HG03457 (cell line): ENCODE measurements around the gene SLC6A3.
"Not testable (repeated sequence)": the region's sequence is repeated elsewhere in the genome, so short reads cannot be mapped to it uniquely, and the experiment has no call there.

Experiments
- ATAC-seq: cut with Tn5 transposase; IDR thresholded peaks from one replicate; pipeline ENCODE4 v1.9.1; 2021; ENCODE audit warnings: moderate number of reproducible peaks; ENCODE audit not compliant: unreplicated experiment

SLC6A3 gene

GRCh38 chr5:1465117-1465516 is 19.9 kb upstream of the SLC6A3 start:
- ATAC-seq = no peak

DNA sequence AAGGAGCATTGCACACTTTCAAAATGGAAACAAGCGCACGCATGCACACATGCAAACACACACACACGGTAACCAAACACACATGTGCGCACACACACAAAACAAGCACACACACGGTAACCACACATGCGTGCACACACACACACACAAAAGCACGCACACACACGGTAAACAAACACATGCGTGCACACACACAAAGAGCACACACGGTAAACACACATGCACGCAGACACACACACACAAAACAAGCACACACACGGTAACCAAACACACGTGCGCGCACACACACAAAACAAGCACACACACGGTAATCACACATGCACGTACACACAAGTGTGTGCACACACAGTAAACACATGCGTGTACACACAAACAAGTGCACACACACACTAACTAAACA is 19.3 kb upstream of the SLC6A3 start:
- ATAC-seq = no peak

GRCh38 chr5:1464096-1464446 is 18.8 kb upstream of the SLC6A3 start:
- ATAC-seq = no peak

GRCh38 chr5:1463326-1464095 is 18.3 kb upstream of the SLC6A3 start:
- no peak for ATAC-seq

DNA sequence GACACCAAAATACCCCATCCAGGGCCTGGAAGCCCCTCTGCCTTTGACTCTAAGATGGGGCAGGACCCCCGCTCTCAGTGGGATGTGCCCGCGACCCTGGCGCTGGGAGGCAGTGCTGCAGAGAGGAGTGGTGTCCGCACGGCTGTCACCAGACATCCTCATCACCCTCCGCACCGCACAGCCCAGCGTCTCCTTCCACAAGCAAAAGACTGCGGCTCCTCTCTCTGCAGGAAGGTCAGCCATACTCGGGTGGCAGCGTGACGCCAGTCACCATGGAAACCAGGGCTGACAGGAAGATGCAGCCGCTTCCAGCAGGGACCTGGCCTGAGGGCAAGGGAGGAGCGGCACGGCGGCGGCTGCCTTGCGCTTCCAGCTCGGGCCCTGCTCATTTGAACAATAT is 17.1 kb upstream of the SLC6A3 start:
- no peak for ATAC-seq

DNA sequence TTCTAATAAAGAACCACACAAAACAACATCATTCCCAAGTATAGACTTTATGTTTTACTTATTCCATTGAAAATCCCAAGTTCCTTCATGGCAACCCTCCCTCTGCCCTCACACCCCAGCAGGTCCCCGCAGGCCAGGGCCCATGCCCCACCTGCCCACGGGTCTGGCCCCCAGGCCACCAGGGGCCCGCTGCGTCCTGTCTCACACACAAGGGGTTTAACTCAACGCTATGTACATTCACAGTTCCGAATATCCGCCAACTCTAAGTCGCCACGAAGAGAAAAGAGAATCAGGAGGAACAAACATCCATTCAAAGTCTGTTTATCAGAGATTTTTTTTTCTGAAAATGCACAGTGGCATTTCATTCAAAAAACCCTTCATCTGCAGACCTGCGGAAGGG is 16.2 kb upstream of the SLC6A3 start:
- ATAC-seq = no peak

- ATAC-seq = no peak
Measured at GRCh38 chr5:1460054-1460682, 14.9 kb upstream of the SLC6A3 start.

DNA sequence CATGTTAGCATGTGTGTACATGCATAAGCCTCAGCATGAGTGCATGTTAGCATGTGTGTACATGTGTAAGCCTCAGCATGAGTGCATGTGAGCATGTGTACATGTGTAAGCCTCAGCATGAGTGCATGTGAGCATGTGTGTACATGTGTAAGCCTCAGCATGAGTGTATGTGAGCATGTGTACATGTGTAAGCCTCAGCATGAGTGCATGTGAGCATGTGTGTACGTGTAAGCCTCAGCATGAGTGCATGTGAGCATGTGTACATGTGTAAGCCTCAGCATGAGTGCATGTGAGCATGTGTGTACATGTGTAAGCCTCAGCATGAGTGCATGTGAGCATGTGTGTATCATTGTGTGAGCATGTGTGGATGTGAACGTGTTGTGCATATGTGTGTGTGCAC is 14.2 kb upstream of the SLC6A3 start:
- not testable (repeated sequence) for ATAC-seq

GRCh38 chr5:1456110-1456881 is 11.1 kb upstream of the SLC6A3 start:
- not testable (repeated sequence) for ATAC-seq

GRCh38 chr5:1453613-1454012 is 8.4 kb upstream of the SLC6A3 start:
- no peak for ATAC-seq

DNA sequence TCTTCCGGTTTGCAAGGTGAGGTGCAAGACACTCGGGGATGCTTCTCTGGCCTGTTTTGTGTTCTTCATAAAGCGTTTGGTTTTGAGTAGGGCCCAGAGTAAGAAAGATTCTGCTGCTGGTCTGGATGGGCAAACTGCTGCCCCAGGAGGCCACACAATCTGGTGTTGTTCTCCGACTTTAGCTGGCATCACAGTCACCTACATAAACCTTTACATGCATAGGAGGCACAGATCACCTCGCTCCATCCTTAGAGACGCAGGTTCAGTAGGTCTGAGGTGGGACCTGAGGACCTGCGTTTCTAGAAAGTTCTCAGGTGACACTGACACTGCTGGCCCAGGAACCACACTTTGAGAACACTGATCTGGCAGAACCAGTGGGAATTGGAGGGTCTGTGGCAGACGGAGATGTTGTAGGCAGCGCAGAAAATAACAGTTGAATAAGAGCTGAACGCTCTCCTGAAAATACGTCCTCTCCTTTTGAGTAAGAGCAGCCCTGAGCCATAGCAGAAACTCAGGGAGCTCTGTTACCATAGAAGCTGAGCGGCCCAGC is 3.9 kb upstream of the SLC6A3 start:
- ATAC-seq = no peak

DNA sequence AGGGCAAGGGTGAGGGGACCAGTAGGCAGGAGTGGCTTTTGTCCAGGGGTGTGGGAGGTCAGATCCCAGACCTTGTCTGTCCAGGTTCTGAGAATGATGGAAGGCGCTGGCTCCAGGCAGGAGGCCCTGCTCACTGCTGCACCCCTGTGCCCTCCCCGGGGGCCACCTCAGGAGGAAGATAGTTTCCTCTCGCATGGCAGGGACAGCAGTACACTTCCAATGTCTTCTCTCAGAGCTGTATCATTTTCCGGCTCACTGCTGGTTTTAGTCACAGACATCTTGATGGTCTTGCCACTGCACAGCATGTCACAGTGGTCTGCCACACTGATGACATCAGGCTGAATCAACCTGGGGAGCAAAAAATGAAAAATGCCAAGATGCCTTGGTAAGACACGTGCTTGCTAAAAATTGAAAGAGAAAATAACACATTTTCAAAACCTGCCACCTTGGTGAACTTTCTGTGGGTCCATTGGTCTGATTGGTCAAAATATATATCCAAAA is 3.3 kb upstream of the SLC6A3 start:
- no peak for ATAC-seq

DNA sequence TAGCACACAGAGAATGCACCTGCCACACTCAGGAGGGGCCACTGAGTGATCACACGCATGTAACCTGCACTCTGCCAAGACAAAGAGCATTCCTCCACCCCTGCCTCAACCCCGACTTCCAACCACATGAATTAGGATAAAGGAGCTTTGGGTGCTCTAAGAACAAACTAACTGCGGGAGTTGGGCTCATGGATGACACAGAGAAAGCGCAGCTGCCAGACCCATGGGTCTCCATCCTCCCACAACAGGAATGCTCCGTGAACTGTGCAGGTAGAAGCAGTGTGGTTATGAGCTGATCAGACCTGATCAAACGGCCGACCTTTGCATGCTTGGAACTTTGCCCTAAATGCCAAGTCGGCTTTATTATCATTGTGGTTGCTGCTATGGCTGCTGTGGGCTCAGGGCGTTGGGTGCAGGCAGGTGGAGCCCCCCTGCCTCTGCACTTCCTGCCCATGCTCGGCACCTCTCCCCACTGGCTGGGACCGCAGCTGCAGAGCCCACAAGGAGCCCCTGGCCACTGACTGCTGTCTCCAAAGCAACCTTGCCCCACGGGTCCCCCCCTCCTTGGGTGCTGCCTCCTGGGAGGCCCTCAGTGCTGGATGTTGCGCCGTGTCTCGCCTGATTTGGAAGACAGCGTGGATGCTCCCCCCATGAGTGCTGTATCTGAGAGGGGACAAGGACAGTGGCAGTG is 2.6 kb upstream of the SLC6A3 start:
- ATAC-seq = no peak

- ATAC-seq = no peak
Measured at GRCh38 chr5:1446602-1447343, 1.5 kb upstream of the SLC6A3 start.

DNA sequence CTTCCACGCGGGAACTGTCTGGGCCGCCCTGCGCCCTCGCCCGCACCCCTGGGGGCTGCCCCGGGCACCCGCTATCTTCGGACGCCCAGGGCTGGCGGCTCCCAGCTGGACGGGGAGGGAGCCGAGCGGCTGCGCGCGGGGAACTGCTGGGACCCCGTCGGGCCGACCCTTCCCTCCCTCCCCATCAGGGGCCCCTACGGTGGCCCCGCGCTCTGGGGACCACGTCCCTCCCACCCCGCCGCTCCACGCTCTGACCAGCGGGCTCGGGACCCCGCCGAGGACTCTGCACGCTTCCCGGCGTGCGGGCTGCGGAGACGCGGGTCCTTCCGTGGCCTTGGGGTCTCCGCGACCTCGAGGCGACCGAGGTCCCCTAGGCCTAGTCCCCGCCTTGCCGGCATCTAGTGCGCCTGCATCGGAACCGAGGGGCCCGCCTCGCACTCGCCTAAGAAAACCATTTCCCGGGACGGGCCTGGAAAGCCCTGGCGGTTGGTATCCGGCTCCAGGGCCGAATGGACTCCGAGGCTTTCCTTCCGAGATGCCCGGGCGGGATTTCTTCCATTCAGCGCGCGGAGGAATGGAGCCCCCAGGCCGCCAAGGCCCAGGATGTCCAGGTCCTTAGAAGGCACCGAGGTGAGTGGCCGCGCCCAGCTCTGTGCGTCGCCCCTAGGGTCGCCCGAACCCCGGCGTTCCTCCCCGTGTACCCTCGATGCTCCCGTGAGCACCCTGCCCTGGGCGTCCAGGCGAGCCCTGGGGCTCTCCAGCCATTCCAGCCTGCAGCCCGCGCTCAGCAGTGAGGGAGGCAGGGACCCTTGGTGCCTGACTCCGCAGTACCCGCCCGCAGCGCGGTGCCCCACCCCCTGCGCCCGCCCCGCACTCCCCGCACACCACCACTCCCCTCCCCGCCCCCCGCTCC is 705 bp upstream of the SLC6A3 start:
- no peak for ATAC-seq

GRCh38 chr5:1444361-1445189 is 665 bp downstream of the SLC6A3 start:
- no peak for ATAC-seq

DNA sequence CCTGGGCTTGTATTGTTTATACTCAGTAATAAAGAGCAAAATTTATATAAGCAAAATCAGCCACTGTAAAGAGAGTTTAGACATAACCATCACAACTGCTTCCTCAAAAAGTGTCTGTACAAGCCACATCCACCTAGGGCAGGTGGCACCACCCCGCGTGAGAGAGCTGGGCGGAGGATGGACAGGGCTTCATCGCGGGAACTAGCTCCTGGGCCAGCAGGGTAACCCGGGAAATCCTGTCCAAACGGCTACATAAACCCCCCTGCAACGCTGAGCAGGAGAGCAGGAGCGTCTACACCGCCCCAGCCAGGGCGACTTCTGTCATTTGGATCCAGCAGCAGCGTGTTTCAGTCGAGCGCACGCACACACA is 1.3 kb downstream of the SLC6A3 start:
- no peak for ATAC-seq

DNA sequence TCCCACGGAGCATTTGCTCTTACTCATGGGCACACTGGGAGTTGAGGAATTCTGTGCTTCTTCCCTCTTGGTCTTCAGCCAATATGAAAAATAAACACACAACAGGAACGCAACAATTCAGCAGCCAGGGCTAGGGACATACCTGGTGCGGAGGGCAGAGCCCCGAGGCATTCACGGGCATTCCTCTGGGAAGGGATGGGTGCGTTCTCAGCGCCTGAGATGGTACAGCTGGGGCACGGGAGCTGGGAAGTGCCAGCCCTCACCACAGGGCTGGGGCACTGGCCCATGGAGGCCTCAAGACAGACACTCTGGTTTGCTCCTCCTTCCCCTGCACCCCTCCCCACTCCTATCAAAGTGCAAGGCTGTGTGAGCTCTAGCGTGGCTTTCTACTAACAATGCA is 2.1 kb downstream of the SLC6A3 start:
- no peak for ATAC-seq
